GM12878 (cell line): Measurements from ENCODE around the gene MIEF1. TPM values are rescaled to one million over a fixed set of nuclear protein-coding genes. Genes with fewer than 3 reads are reported as not detected.

ENCODE experiments used
- ATAC-seq: fragments of 200-7000 bp; cut with Tn5 transposase; 3 replicates; pipeline ENCODE4 v1.9.1; 2020; ENCODE audit warnings: mild to moderate bottlenecking, moderate library complexity
- BruUV-seq: library from RNA; stranded (reverse); fragments of 400-500 nt; replicated peaks from 2 replicates; lab custom pipeline; 2021; lab: Mats Ljungman, UMichigan
- CTCF ChIA-PET: fragments of 300-600 bp; sonication (Branson Sonifier 250); formaldehyde crosslinking; extraction: SDS; loops from one replicate; lab custom pipeline; 2021; ENCODE audit warnings: inconsistent platforms; lab: Yijun Ruan, JAX
- POLR2A ChIA-PET: fragments of 350-600 bp; formaldehyde crosslinking; extraction: SDS; loops from one replicate; lab custom pipeline; 2021; ENCODE audit warnings: inconsistent platforms; lab: Charles Lee
- RAD21 ChIA-PET: fragments of 300-600 bp; sonication (Branson Sonifier 250); formaldehyde crosslinking; loops from one replicate; lab custom pipeline; 2023; ENCODE audit warnings: antibody characterized with exemption; ENCODE audit not compliant: unreplicated experiment; lab: Charles Lee
- SMC1A ChIA-PET: fragments of 300-600 bp; sonication (Branson Sonifier 250); formaldehyde crosslinking; loops from one replicate; lab custom pipeline; 2023; ENCODE audit not compliant: unreplicated experiment, uncharacterized antibody; lab: Charles Lee
- DNase-seq: peaks from one replicate; pipeline ENCODE4 v3.0.0-alpha.2; 2011; ENCODE audit warnings: low read depth, low spot score
- FAIRE-seq: peaks from 3 replicates; lab custom pipeline; 2011; peaks lifted over from hg19 to GRCh38; lab: Jason Lieb, UNC
- H2AFZ ChIP-seq: 2 replicates; pipeline ENCODE4 v1.6.0; 2011; ENCODE audit warnings: low read depth, low read length, control low read depth; ENCODE audit not compliant: control insufficient read depth
- H3K27ac ChIP-seq: 2 replicates; pipeline ENCODE4 v1.5.1; 2011; ENCODE audit warnings: control low read depth; ENCODE audit not compliant: control insufficient read depth, insufficient read depth
- H3K27me3 ChIP-seq, 2 experiments: replicated peaks in 1 of 2; 2 replicates each; pipeline versions ENCODE4 v1.6.0 to v1.6.1; 2011; ENCODE audit warnings: low read length in 1 of 2; ENCODE audit not compliant: control insufficient read depth in 2 of 2, insufficient read depth in 2 of 2
- H3K36me3 ChIP-seq, 2 experiments: 2 replicates each; pipeline ENCODE4 v1.5.1; 2011; ENCODE audit warnings: low read length in 1 of 2; ENCODE audit not compliant: control insufficient read depth in 2 of 2, insufficient read depth in 2 of 2
- H3K4me1 ChIP-seq: 2 replicates; pipeline ENCODE4 v1.6.1; 2011; ENCODE audit warnings: mild to moderate bottlenecking, low read length, moderate library complexity, mixed read lengths; ENCODE audit not compliant: control insufficient read depth, insufficient read depth
- H3K4me2 ChIP-seq: 2 replicates; pipeline ENCODE4 v1.6.0; 2011; ENCODE audit warnings: control low read depth; ENCODE audit not compliant: control insufficient read depth, insufficient read depth
- H3K4me3 ChIP-seq: fragments of 200-600 bp; sonication (generic); 2 replicates; pipeline ENCODE4 v1.5.1; 2016
- H3K79me2 ChIP-seq: 2 replicates; pipeline ENCODE4 v1.6.0; 2011; ENCODE audit warnings: low read length; ENCODE audit not compliant: control insufficient read depth, insufficient read depth
- H3K9ac ChIP-seq: 2 replicates; pipeline ENCODE4 v1.8.0; 2011; ENCODE audit warnings: low read length, control low read depth, mixed read lengths; ENCODE audit not compliant: control insufficient read depth, insufficient read depth
- H3K9me3 ChIP-seq: replicated peaks from 3 replicates; pipeline ENCODE4 v1.5.1; 2011; ENCODE audit warnings: mild to moderate bottlenecking, low read length; ENCODE audit not compliant: control insufficient read depth, insufficient read depth
- H4K20me1 ChIP-seq: 2 replicates; pipeline ENCODE4 v1.6.0; 2011; ENCODE audit not compliant: control insufficient read depth, insufficient read depth
- CHD2 ChIP-seq: IDR thresholded peaks from 2 replicates; pipeline ENCODE4 v1.6.1; 2011; ENCODE audit warnings: low read depth, low read length, improper control_type of control experiment, borderline replicate concordance
- CHD4 ChIP-seq: fragments of 200-600 bp; sonication (generic); IDR thresholded peaks from 2 replicates; pipeline ENCODE4 v1.6.1; 2016; ENCODE audit warnings: mild to moderate bottlenecking
- KAT2A ChIP-seq: conservative IDR thresholded peaks from 2 replicates; pipeline ENCODE4 v1.6.1; 2011; ENCODE audit warnings: low read depth, low read length; ENCODE audit not compliant: control insufficient read depth
- POLR2A ChIP-seq: IDR thresholded peaks from 2 replicates; pipeline ENCODE4 v1.6.1; 2011; ENCODE audit warnings: low read depth, mild to moderate bottlenecking, low read length
- POLR2AphosphoS5 ChIP-seq: IDR thresholded peaks from 2 replicates; pipeline ENCODE4 v1.6.1; 2011; ENCODE audit warnings: mild to moderate bottlenecking, low read length, inconsistent platforms
- WGBS: methylation state at CpG from one replicate; pipeline ENCODE4 v1.1.6; 2016; ENCODE audit warnings: low lambda C conversion rate; ENCODE audit not compliant: insufficient replicate concordance, insufficient coverage; ENCODE audit errors: missing lambda C conversion rate; 5-methylcytosine and 5-hydroxymethylcytosine counted together
- in situ Hi-C: fragments of 300-500 bp; cut with MboI; formaldehyde crosslinking; loops from 9 replicates; pipeline ENCODE4 v1.14.3; 2018; ENCODE audit warnings: mixed read lengths
- intact Hi-C: fragments of 100-400 bp; cut with micrococcal nuclease; formaldehyde crosslinking; loops from one replicate; pipeline ENCODE4 v1.14.2; 2022; ENCODE audit not compliant: unreplicated experiment
- polyA plus RNA-seq, 11 experiments: library from polyadenylated mRNA; depleted of rRNA in 4 of 11; unstranded in 6 of 11; stranded (reverse) in 5 of 11; fragments of >200 nt; fragmentation: Nextera tagmentation in 4 of 11; fragmentation: Illumina TruSeq in 1 of 11; extraction: Ambion mirVana in 4 of 11; extraction: Trizol in 1 of 11; gene quantifications; 1 replicate in 1 of 11; 2 replicates in 10 of 11; pipeline versions ENCODE4 v1.2.1 to v1.2.3, GENCODE V29; 2011 to 2016; ENCODE audit warnings: inconsistent platforms in 2 of 11, missing spikeins in 2 of 11, low read depth in 1 of 11
- total RNA-seq, 4 experiments: library from RNA; depleted of rRNA in 3 of 4; stranded (reverse); fragments of >200 nt in 3 of 4; fragmentation: Illumina TruSeq in 1 of 4; extraction: Trizol in 1 of 4; gene quantifications; 2 replicates each; pipeline versions ENCODE4 v1.2.1 to v1.2.3, GENCODE V29; 2013 to 2021

MIEF1 gene
- total and polyA plus RNA-seq, 10 of the 15 experiments (the other 5 are each of a cell fraction or from before 2014, with no cell fraction given), result 12.4 to 52.3 (median 29.3) TPM

DNA sequence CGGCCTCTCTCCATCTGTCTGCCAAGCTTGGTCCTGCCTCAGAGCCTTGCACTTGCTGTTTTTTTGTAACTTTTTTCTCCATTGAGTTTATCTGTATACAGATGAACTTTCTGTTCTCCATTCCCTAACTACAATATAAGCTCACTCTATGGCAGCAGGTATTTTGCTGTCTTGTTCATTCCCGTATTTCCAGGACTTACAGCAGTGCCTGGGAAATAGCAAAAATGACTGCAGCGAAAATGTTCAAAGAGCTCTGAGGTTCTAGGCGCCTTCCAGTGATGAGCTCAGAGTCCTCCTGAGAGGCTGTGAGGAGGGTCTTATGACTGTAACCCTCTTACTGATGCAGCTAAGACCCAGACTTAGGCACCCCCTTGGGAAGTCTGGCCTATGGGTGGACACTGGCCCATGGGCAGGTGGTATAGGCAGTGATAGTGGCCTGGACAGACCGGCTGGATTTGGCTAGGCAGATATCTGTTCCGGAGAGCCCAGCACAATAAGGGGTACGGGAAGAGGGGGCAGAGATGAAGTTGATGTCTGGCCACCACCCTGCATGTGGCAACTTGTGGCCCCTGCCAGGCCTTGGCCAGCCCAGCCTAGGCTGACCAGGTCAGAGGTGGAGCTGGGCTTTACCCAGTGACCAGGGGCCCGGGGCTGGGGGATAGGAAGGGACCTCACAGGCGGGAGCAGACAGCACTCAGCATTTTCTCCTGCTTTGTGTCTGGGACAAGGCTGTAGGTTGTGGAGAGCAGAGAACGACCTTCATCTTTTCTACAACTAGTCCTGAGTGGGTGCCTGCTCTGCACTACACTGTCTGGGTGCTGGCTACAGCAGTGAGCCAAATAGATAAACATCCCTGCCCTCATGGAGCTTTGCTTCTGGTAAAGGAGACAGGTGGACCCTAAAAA lies 22.9 kb downstream of the MIEF1 start:
- Histone ChIP-seq H3K27ac (no peak overlapping the region; the same call in 1 of the 2 replicates), H3K4me3 (peak overlapping the region; percentile 9; the same call in 1 of the 2 replicates), H3K36me3 (peaks cover 18 to 23% of the 10 kb centered on the region in 2 experiments; a peak in 3 of 4 replicates), H4K20me1 (peaks cover 29% of the 10 kb centered on the region), H3K4me2 (peak overlapping the region; percentile 72), H3K79me2 (peaks cover 65% of the 10 kb centered on the region), H2AFZ (no peak overlapping the region), H3K4me1 (peaks cover 49% of the 10 kb centered on the region), H3K27me3 (no peaks in the 10 kb centered on the region), H3K9ac (no peak overlapping the region), H3K9me3 (no peaks in the 10 kb centered on the region)
- DNase-seq, result no peak
- no peak for TF ChIP-seq CHD2
- peak; percentile 17; the same call in 1 of the 2 replicates for TF ChIP-seq POLR2AphosphoS5
- TF ChIP-seq CHD4, result no peak
- TF ChIP-seq POLR2A, result peak; percentile 60; the same call in 1 of the 2 replicates
- no peak for TF ChIP-seq KAT2A
- in situ Hi-C loops (loop anchor here (25.0 kb wide), 1 partner anchor 363 kb away; the partner anchor contains the start of gene CBX7), intact Hi-C loops (loop anchor here (5.0 kb wide), 1 partner anchor 78 kb away; no protein-coding TSS in a partner anchor)
- ATAC-seq, result no peak
- POLR2A ChIA-PET, result interaction anchor here (0.6 to 1.5 kb wide), 4 partner anchors 10 to 396 kb away, joined by 3 to 5 read pairs (median 4); partner anchors contain the start of gene MIEF1
- CTCF ChIA-PET, result interaction anchor here (0.7 to 17.8 kb wide), 4 partner anchors 9 to 209 kb away, joined by 3 to 372 read pairs (median 12); partner anchors contain the start of gene MIEF1
- SMC1A ChIA-PET, result interaction anchor here (0.7 to 1.6 kb wide), 5 partner anchors 9 to 376 kb away, joined by 3 to 8 read pairs (median 3); no protein-coding TSS in a partner anchor
- FAIRE-seq, result no peak
- RAD21 ChIA-PET, result interaction anchor here (1.3 to 1.4 kb wide), 3 partner anchors 28 to 181 kb away, joined by 3 to 5 read pairs (median 5); partner anchors contain the start of gene TAB1
- 85% methylated on average over 10 of the region's 10 CpGs for WGBS
- no TSS peak for BruUV-seq
